HepG2 (cell line): ENCODE measurements around the gene TDRD9. TPM values are rescaled to one million over a fixed set of nuclear protein-coding genes. Genes with fewer than 3 reads are reported as not detected.

Experiments used
- ARID3A ChIP-seq: IDR thresholded peaks from 2 replicates; pipeline ENCODE4 v1.6.1; 2012; ENCODE audit warnings: low read depth, low read length, improper control_type of control experiment
- CREBL2 ChIP-seq: sonication (generic); formaldehyde crosslinking; IDR thresholded peaks from 2 replicates; pipeline ENCODE4 v1.8.1; 2023; ENCODE audit warnings: missing genetic modification reagents, mild to moderate bottlenecking, borderline replicate concordance
- GFI1 ChIP-seq: sonication (generic); formaldehyde crosslinking; IDR thresholded peaks from 2 replicates; pipeline ENCODE4 v1.5.0; 2020; ENCODE audit warnings: missing genetic modification reagents, mild to moderate bottlenecking, borderline replicate concordance
- HOMEZ ChIP-seq: IDR thresholded peaks from 2 replicates; pipeline ENCODE4 v1.6.1; 2016; ENCODE audit warnings: low read depth
- HOXA3 ChIP-seq: sonication (generic); formaldehyde crosslinking; IDR thresholded peaks from 2 replicates; pipeline ENCODE4 v1.5.0; 2020; ENCODE audit warnings: missing genetic modification reagents
- KDM5A ChIP-seq: fragments of 200-600 bp; sonication (generic); IDR thresholded peaks from 2 replicates; pipeline ENCODE4 v1.7.0; 2018; ENCODE audit warnings: antibody characterized with exemption, mild to moderate bottlenecking, low read length, borderline replicate concordance
- KLF13 ChIP-seq: sonication (generic); formaldehyde crosslinking; IDR thresholded peaks from 2 replicates; pipeline ENCODE4 v1.4.0; 2020; ENCODE audit warnings: mild to moderate bottlenecking, missing genetic modification reagents
- MTF1 ChIP-seq: sonication (generic); formaldehyde crosslinking; IDR thresholded peaks from 2 replicates; pipeline ENCODE4 v1.5.0; 2020; ENCODE audit warnings: missing genetic modification reagents
- PAX8 ChIP-seq: sonication (generic); formaldehyde crosslinking; IDR thresholded peaks from 2 replicates; pipeline ENCODE4 v1.8.0; 2022; ENCODE audit warnings: mild to moderate bottlenecking, missing genetic modification reagents, borderline replicate concordance
- PHF21A ChIP-seq: sonication (generic); formaldehyde crosslinking; IDR thresholded peaks from 2 replicates; pipeline ENCODE4 v1.5.0; 2020; ENCODE audit warnings: mild to moderate bottlenecking, missing genetic modification reagents
- PPARG ChIP-seq: conservative IDR thresholded peaks from 2 replicates; pipeline ENCODE4 v1.6.1; 2016; ENCODE audit warnings: missing biosample characterization, missing genetic modification reagents
- ZFP37 ChIP-seq: sonication (generic); formaldehyde crosslinking; IDR thresholded peaks from 2 replicates; pipeline ENCODE4 v1.4.0; 2020; ENCODE audit warnings: missing genetic modification reagents, borderline replicate concordance
- ZNF264 ChIP-seq: sonication (generic); formaldehyde crosslinking; IDR thresholded peaks from 2 replicates; pipeline ENCODE4 v1.4.0; 2020; ENCODE audit warnings: missing genetic modification reagents
- ZNF33A ChIP-seq: sonication (generic); formaldehyde crosslinking; IDR thresholded peaks from 2 replicates; pipeline ENCODE4 v1.5.1; 2020; ENCODE audit warnings: missing genetic modification reagents, mild to moderate bottlenecking, moderate library complexity, borderline replicate concordance
- ZNF503 ChIP-seq: sonication (generic); formaldehyde crosslinking; IDR thresholded peaks from 2 replicates; pipeline ENCODE4 v1.4.0; 2020; ENCODE audit warnings: missing genetic modification reagents
- ZNF619 ChIP-seq: sonication (generic); formaldehyde crosslinking; IDR thresholded peaks from 2 replicates; pipeline ENCODE4 v1.4.0; 2020; ENCODE audit warnings: mild to moderate bottlenecking, missing genetic modification reagents
- polyA plus RNA-seq, 8 experiments: library from polyadenylated mRNA; depleted of rRNA in 3 of 8; stranded (reverse) in 7 of 8; unstranded in 1 of 8; fragments of >200 nt; fragmentation: Illumina TruSeq in 4 of 8; extraction: Trizol in 4 of 8; gene quantifications; 2 replicates each; pipeline versions ENCODE4 v1.2.1 to v1.2.3, GENCODE V29; 2011 to 2016; ENCODE audit warnings: low read depth in 4 of 8, missing spikeins in 1 of 8, mixed read lengths in 1 of 8; ENCODE audit not compliant: insufficient read depth in 1 of 8
- total RNA-seq, 5 experiments: library from RNA; depleted of rRNA; stranded (reverse); fragments of >200 nt; fragmentation: Illumina TruSeq; extraction: Trizol; gene quantifications; 2 replicates each; pipeline ENCODE4 v1.2.3, GENCODE V29; 2016; ENCODE audit warnings: low read depth in 1 of 5
- TF ChIP-seq, protein P1 (sequence below): sonication (generic); formaldehyde crosslinking; IDR thresholded peaks from 2 replicates; pipeline ENCODE4 v1.5.0; 2020; ENCODE audit warnings: missing genetic modification reagents, mild to moderate bottlenecking, borderline replicate concordance
- TF ChIP-seq, protein P2 (sequence below): sonication (generic); formaldehyde crosslinking; IDR thresholded peaks from 2 replicates; pipeline ENCODE4 v1.4.0; 2020; ENCODE audit warnings: missing genetic modification reagents, borderline replicate concordance

Gene TDRD9
- total and polyA plus RNA-seq, 2 of the 13 experiments (the other 11 are each of a cell fraction or from before 2014, with no cell fraction given): not detected

- no peak for TF ChIP-seq ZNF503 (CRISPR knock-in tag)
- peak; percentile 27; the same call in 1 of the 2 replicates for TF ChIP-seq HOXA3 (CRISPR knock-in tag)
- TF ChIP-seq PAX8 (CRISPR knock-in tag): no peak
- TF ChIP-seq ARID3A: no peak
- TF ChIP-seq, protein P1, sequence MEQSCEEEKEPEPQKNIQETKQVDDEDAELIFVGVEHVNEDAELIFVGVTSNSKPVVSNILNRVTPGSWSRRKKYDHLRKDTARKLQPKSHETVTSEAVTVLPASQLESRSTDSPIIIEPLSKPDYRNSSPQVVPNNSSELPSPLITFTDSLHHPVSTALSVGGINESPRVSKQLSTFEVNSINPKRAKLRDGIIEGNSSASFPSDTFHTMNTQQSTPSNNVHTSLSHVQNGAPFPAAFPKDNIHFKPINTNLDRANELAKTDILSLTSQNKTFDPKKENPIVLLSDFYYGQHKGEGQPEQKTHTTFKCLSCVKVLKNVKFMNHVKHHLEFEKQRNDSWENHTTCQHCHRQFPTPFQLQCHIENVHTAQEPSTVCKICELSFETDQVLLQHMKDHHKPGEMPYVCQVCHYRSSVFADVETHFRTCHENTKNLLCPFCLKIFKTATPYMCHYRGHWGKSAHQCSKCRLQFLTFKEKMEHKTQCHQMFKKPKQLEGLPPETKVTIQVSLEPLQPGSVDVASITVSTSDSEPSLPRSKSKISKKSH: peak; percentile 51; the same call in 1 of the 2 replicates
- TF ChIP-seq KLF13 (CRISPR knock-in tag): no peak
- TF ChIP-seq, protein P2, sequence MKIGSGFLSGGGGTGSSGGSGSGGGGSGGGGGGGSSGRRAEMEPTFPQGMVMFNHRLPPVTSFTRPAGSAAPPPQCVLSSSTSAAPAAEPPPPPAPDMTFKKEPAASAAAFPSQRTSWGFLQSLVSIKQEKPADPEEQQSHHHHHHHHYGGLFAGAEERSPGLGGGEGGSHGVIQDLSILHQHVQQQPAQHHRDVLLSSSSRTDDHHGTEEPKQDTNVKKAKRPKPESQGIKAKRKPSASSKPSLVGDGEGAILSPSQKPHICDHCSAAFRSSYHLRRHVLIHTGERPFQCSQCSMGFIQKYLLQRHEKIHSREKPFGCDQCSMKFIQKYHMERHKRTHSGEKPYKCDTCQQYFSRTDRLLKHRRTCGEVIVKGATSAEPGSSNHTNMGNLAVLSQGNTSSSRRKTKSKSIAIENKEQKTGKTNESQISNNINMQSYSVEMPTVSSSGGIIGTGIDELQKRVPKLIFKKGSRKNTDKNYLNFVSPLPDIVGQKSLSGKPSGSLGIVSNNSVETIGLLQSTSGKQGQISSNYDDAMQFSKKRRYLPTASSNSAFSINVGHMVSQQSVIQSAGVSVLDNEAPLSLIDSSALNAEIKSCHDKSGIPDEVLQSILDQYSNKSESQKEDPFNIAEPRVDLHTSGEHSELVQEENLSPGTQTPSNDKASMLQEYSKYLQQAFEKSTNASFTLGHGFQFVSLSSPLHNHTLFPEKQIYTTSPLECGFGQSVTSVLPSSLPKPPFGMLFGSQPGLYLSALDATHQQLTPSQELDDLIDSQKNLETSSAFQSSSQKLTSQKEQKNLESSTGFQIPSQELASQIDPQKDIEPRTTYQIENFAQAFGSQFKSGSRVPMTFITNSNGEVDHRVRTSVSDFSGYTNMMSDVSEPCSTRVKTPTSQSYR (CRISPR knock-in tag): no peak
- TF ChIP-seq MTF1: no peak
- no peak for TF ChIP-seq ZNF619 (CRISPR knock-in tag)
- no peak for TF ChIP-seq ZNF33A (CRISPR knock-in tag)
- TF ChIP-seq PPARG (CRISPR knock-in tag): no peak
- TF ChIP-seq KDM5A: no peak
- no peak for TF ChIP-seq HOMEZ (CRISPR knock-in tag)
- 0 out of 2 replicates have a peak, but pooled peaks have one; percentile 24 for TF ChIP-seq PHF21A
- no peak for TF ChIP-seq ZFP37 (CRISPR knock-in tag)
- no peak for TF ChIP-seq ZNF264 (CRISPR knock-in tag)
- no peak for TF ChIP-seq CREBL2 (CRISPR knock-in tag)
- no peak for TF ChIP-seq GFI1
These were observed 30.9 kb upstream of the TDRD9 start (continued) for GRCh38 chr14:103897075-103897947.
